CD4-positive, alpha-beta T cell treated with Interleukin-6 for 4 hours (primary cell): ENCODE results near the gene ANKRD44.

Experiments used
- DNase-seq: peaks from one replicate; pipeline ENCODE4 v3.0.0-alpha.2; 2020; ENCODE audit warnings: mixed read lengths

Gene ANKRD44

DNA sequence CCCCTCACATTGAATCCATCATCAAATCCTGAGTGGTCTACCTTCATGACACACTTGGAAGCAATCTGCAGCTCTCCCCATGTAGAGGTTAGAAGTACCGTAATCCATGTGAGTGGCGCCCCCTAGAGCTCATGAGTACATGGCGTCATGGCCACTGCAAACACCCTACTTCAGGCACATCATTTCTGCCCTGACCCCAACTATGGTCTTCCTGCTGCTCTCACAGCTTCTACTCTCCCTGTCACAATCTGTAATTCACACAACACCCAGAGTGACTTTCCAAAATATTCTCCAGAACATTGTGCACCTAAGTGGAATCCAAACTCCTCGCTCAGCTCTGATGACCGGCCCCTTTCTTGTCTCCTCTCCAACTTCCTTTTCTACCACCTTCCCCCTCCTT lies 141.9 kb downstream of the ANKRD44 start:
- DNase-seq: peak; percentile 82

DNA sequence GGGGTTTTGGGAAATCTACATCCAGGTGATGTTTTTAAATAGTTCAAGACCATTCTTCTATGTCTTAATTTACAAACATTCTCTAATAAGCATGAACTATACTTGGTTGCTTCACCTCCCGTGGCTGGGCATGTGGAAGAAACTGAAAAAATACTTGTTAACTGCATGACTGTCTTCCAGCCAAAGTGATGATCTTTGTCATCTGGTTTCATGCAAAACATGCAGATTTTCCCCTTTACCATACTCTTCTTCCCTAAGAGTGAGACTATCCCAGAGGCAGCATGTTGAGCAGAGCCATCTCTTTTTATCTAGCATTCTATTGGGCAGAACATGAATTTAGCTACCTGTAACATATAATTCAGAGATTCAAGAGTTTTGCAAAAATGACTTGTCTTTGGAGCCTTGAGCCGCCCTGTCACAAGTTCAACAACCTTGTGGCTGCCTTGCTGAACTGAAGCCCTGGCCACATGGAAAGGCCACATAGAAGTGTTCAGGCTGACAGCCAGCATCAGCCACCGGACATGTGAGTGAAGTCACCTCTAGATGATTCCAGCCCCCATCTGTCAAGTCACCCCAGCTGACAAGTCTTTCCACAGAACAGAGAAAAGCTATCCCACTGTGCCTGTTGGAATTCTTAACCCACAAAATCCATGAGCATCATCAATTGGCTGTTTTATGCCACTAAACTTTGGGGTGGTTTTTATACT lies 142.8 kb downstream of the ANKRD44 start:
- no peak for DNase-seq

DNA sequence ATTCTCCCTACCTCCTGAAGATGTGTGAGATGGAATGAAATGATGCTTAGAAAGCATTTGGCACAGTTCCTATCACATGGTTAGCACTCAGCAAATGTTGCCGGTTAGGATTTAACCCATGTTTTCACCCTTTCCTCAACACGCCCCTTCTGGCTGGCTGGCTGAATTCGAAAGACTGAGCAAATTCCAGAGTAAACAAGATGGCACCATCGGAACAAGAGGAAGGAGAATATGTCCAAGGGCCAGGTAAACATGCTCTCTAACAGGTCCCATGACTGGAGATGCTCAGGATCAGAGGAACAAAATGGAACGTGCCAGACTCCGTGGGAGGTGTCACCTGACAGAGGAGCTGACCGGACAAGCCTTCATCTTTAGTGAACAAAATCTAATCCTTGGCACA lies 145.6 kb downstream of the ANKRD44 start:
- no peak for DNase-seq

DNA sequence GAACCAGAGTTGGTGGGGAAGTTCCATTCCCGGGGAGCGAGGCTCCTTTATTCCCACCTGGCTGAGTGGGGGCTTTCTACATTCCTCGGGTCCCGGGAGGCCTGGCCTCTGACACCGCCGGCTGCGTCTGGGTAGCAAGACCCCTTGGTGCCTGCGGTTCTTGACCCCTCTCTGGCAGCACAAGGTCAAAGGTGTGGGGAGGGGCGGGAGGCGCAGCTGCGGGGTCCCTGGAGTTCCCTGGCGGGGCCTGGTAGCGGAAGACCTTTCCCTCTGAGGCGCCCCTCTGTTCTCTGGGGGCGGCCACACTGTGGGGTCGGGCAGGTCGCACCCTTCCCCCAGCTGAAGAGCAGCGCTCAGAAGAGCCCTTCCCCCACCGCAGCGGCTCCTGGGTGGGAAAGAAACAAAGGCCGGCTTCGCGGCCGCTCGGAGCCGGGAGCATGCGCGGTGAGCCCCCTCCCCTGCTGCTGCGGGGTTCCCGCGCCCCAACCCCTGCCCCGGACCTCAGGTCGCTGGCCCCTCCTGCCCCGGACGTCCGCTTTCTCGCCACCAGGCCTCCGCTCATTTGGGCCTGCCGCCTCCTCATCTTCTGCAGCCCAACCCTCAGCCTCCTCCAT lies 146.3 kb downstream of the ANKRD44 start:
- no peak for DNase-seq

DNA sequence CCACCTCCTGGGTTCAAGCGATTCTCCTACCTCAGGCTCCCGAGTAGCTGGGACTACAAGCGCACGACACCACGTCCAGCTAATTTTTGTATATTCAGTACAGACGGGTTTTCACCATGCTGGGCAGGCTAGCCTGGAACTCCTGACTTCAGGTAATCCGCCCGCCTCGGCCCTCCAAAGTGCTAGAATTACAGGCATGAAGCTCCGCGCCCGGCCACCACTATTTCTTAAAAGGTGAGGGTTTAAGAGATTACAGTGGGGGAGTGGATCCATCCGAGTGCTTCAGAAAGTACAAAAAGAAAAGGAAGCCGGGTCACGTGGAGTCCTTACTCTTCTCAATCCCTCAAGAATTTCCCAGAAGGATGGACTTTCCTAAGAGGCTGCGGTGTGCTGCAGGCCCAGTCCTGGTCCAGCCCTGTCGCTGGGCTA lies 146.9 kb downstream of the ANKRD44 start:
- no peak for DNase-seq

DNA sequence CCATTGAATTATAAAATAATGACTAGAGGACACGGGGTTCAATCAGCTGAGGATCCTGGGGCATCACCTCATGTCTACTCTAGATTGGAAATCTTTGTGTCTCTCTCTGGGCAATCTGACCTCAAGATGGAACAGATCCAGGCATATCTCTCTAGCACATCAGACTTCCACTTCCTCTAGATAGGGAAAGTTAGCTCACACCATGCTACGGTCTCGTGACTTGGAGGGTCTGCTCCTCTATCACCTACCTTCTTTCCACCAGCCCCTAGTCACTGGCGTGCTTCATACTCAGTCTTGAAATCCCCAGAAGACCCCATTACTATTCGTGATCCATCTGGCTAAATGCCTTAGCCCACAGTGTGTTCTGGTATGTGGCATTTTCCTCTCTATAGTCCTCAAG lies 148.8 kb downstream of the ANKRD44 start:
- DNase-seq: no peak

DNA sequence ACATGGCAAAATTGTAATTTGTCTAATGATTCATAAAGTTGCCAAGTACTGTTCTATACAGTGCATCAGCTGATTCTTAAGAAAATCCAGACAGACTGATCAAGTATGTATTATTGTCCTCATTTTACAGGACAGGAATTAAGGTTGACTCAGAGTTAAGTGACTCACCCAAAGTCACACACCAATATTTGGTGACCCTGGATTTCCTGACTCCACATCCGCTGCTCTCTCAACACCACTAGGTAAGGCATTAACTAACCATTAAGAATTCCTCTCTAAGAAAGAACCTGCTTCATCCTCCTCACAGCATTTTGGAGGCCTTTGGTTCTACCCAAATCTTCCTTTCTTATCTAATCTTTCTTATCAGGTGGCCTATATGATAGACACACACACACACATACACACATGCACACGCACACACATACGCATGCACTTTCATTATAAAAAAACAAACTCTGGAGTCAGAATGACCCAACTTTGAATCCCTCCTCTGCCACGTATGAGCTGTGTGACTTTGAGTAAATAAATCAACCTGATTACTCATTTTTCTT lies 150.8 kb downstream of the ANKRD44 start:
- DNase-seq: peak; percentile 55

DNA sequence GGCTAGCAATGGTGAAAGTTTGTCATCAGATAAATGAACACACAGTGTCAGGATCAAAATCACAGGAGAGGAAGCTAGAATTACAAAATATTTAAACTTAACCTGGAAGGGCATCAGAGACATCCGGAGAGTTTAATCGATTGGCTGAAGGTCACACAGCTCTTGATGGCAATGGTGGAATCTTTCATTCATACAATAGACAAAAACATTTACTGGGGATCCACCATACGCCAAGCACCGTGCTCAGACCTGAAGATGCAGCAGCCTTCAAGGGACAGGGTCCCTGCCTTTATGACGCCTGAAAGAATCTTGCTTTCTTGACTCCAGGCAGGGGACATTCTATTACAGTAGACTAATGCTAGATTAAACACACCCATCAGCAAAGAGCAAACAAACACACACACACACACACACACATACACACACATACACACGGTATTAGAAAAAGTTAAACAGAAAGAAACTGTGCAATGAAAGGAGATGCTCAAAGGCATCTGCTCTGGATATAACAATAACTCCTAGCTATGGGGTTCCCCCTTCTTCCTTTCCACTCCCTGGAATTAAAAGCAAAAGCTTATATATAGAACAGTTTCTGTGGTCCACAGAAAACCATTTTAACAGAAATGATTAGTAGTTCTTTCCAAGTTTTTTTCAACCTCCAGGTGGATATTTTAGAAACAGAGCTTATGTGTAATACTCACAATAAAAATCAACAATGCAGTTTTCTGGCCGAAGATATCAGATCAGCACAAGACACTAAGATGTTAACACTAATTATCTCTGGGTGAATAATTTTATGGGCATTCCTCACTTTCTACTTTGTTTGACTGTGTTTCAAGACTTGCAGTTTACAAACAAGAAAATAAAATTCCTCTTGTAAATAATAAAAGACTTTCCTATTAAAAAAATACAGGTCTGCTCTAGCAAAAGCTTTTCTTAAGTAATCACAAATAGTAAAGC lies 151.7 kb downstream of the ANKRD44 start:
- no peak for DNase-seq

DNA sequence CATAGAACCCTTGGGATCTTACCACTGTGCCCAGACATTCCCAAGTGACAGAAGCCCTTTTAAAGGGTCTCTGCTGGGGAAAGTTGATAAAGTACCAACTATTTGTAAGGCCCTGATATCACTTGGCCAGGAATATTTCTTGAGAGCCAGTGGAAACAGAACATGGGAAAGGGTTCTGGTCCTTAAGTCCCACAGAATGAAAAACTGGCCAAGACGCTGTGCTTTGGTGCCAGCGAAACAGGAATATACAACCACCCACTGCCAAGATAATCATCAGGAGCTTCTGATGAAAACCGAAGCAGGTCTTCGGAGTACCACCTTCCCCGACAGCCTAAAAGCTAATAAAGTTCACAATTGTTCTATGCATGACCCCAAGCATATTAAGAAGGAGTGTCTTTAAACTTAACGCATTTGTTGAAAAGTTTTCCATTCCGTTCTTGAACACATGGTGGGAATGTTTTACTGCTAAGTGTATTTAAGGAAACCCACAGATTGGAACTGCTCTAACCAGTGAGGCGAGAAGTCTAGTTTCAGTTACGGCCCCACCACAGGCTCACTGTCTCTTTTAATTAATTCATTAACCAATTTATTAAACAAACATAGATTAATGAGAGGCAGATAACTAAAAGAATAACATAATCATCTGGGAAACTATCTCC lies 152.6 kb downstream of the ANKRD44 start:
- DNase-seq: no peak

DNA sequence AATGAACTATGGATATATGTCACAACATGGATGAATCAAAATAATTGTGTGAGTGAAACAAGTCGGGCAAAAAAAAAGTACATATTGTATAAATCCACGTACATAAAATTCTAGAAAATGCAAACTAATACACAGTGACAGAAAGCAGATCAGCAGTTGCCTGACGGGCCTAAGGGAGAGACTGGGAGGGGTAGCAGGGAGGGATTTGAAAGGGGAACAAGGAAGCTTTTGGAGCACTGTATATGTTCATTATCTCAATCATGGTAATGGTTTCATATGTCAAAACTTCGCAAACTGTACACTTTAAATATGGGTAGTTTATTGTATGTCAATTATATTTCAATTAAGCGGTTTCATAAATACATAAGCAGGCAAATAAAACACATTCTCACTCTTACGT lies 153.8 kb downstream of the ANKRD44 start:
- DNase-seq: no peak

DNA sequence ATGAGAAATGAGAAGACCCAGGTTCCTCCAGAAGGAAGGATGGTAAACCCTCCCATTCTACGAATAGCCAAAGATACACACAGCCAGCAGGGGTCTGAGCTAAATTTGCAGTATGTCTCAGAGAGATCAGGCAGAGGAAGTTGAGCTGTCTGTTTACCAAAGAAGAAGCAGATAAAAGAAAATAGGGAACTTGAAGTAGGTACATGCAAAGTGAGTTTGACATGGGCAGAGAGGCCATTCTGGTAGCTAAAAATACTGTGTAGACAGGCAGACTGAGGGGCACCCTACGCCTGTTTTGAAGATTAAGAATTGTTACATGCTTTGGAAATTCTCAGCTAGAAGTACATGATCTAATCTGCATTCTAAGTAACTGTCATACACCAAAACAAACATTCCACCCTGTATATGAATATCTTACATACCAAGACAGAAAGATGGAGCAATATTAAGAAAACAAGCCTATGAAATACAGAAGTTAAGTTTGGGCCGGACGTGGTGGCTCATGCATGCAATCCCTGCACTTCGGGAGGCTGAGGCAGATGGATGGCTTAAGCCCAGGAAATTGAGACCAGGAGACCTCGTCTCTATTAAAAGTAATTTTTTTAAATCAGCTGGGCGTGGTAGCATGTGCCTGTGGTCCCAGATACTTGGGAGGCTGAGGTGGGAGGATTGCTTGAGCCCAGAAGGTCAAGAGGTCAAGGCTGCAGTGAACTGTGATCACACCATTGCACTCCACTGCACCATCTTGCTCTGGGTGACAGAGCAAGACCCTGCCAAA lies 157.9 kb downstream of the ANKRD44 start:
- peak; percentile 57 for DNase-seq

DNA sequence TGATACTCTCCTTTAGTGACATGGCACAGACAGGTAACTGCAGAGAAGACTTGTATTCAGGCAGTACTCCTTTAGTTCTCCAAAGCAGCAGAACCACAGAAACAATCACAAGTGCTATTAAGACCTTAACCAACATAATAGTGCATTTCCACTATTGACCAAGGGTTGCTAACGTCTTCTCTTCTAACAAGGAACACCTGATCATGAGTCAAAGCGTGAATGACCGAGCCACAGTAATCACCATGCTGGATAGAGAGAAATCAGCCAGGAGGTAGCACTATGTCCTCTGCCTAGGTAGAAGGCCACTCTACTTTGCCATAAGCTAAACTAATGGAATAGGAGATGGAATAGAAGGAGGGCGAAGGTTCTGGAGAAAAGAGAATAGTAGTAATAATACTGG lies 161.0 kb downstream of the ANKRD44 start:
- DNase-seq: no peak

DNA sequence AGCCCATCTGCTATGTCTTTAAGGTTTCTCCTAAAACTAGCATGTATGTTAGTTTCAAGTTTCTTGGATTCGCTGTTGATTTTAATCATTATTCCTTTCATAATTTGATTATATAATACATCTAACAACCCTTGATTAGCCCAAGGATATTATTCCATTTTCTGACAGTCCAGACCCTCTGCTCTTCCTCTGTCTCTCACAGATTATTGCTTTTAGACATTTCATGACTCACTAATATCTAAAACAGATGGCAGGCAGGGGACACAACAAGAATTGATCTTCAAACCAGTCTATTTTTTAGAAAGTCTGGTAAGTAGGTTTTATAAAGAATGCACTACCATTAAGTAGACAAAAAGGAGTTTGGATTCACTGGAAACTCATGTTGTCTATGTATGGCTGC lies 162.2 kb downstream of the ANKRD44 start:
- DNase-seq: no peak

DNA sequence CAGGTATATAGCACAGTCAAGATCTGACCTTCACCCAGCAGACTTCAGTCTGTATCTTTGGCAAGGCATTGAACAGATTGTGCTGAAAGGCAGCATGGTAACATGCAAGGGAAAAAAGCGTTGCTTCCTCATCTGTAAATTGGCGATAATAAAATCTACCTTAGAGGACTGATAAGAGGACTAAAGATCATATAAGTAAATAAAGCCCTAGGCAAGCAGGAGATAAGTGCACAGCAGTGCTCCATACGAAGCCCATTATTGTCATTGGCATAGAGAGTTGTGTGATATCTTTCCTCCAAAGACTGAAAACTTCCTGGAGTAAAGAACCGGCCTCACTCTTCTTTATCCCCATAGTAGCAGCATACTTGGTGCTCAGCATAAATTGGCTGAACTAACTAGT lies 162.6 kb downstream of the ANKRD44 start:
- no peak for DNase-seq

DNA sequence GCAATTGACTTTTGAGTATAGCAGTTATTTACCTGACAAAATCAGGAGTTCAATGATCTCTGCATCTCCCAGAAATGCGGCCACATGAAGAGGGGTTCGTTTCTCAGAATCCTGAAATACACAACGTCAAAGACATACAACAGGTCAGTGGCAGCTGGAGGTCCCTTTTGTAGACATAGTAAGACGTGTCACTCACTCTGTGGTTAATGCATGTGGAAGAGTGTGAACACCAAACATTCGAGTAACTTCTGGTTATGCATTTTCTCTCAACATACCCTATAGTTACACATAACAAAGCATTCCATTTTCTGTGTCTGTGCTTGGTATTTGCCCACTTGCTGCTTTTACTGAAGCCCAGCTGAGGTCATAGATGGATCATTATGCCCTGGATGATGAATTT lies 163.6 kb downstream of the ANKRD44 start:
- no peak for DNase-seq

DNA sequence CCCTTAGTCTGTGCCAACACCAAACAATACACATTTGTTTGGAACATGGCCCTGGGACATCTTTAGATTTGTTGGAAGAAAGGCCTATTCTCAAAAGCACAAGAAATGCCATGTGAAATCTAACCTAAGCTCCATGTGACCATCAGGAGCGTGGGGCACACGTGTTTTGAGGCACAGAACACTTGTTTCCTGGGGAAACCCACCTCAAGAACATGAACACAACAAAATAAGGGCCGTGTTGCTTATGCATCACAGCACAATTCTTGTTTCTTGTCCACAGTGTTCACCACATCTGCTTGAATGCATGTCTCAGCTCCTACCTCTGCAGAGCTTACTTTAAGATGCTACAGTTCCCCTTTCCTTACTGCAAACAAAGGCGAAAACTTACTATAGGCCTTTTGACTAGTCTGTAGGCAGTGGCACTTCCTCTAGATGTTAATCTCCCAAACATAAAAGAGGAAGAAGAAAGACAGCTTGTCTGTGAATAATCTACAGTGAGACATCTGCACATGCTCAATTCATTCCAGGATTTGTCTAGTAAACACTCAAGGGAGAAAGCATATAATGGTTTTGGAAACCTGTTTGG lies 165.0 kb downstream of the ANKRD44 start:
- peak; percentile 25 for DNase-seq

DNA sequence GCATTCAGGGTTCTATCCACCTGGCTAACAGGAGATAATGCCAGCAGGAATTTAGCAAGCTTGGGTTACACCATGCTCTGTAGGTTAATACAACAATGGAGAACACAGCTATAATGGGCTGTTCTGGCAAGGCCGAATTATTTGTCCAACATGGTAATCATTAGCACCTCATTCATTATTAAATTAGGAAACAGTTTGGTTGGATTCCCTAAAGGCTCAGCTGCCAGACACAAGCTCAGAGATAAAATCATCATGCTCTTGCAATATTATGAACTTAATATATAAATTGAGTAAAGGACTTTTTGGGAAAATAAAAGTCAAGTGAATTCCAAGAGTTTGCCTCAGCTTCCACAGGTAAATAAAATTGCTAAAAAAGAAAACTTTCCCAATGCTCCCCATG lies 166.4 kb downstream of the ANKRD44 start:
- DNase-seq: no peak

DNA sequence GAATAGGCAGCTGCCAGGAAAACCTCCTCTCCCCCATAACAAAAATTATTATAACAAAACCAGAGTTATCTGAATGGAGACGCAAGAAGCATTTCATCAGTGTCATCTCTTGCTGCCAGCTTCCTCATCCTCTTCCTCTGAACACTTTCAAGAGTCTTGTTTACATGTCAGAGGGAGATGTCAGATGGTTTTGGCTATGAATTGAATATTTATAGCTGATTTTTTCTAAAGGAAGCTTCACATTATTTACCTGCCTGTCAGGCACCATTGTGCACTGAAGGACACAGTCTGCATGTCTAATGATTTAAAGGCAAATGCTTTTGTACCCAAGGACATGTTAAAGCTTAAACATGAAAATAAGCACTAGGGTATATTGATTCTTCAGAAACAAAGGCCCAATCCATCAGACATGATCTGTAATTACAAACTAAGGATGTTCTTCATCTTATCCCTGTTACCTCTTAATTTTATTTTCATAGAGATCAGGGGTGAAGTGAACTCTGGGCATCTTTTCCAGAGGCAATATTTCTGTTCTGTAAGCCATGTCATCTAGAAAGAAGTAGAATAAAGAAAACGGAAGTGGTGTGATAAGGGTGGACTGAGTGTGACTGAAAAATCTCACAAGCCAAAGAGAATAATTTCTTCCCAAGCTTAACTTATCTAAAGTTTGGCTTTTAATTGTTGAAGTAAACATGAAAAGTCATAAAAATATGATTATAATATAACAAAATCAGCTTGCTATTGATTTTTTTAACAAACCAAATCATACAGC lies 168.7 kb downstream of the ANKRD44 start:
- DNase-seq: no peak

DNA sequence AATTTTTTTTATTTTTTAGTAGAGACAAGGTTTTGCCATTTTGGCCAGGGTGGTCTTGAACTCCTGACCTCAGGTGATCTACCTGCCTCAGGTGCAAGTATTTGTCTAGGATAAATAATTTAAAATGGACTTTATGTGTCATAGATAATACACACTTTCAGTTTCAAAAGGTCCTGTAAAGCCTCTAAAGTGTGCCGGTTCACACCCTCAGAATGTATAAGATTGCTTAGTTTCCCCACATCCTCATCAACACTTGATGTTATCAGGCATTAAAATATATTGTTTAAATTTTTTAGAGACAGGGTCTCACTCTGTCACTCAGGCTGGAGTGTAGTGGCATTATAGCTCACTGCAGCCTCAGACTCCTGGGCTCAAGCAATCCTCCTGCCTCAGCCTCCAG lies 170.5 kb downstream of the ANKRD44 start:
- DNase-seq: no peak

DNA sequence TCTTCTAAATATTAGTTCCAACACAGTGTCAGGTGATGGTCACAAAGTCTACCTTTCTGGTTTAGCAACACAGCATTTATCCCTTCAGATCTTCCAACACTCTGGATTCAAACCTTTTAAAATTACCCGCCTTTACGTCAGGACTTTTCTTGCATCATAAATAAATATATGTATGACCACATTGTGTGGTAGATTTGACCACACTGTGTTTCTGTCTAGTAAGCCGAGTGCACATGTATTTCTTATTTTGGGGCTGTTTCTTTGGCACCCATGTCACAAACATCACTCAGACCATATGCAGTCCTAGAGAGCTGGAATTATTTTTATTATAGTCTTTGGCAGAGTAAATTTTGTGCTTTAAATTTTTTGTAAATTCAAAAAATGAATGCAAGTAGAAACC lies 172.1 kb downstream of the ANKRD44 start:
- no peak for DNase-seq
